Esophagus muscularis mucosa (tissue), 4 donors: ENCODE data around the gene NRP1. TPM values are rescaled to one million over a fixed set of nuclear protein-coding genes. Genes with fewer than 3 reads are reported as not detected.

Experiments
- DNase-seq: peaks from one replicate; pipeline ENCODE4 v3.0.0-alpha.2; 2017; ENCODE audit errors: extremely low spot score
- H3K27ac ChIP-seq, 4 donors: fragments of 200-600 bp; sonication (generic); replicated peaks in 1 of 4; 1 replicate in 3 of 4; 2 replicates in 1 of 4; pipeline ENCODE4 v1.5.1; 2016 to 2019; ENCODE audit warnings: mild to moderate bottlenecking in 1 of 4
- H3K27me3 ChIP-seq, 4 donors: fragments of 200-600 bp; sonication (generic); one replicate each; pipeline versions ENCODE4 v1.5.1 to v1.6.0; 2016 to 2019
- H3K36me3 ChIP-seq, 4 donors: fragments of 200-600 bp; sonication (generic); one replicate each; pipeline ENCODE4 v1.5.1; 2016 to 2019
- H3K4me1 ChIP-seq, 4 donors: fragments of 200-600 bp; sonication (generic); one replicate each; pipeline ENCODE4 v1.5.1; 2016 to 2019
- H3K4me3 ChIP-seq, 4 donors: fragments of 200-600 bp; sonication (generic); 1 replicate in 2 of 4; 2 replicates in 2 of 4; pipeline ENCODE4 v1.5.1; 2016 to 2019; ENCODE audit warnings: mild to moderate bottlenecking in 4 of 4, moderate library complexity in 1 of 4
- H3K9me3 ChIP-seq, 4 donors: fragments of 200-600 bp; sonication (generic); 1 replicate in 3 of 4; 2 replicates in 1 of 4; pipeline ENCODE4 v1.5.1; 2016 to 2019
- CTCF ChIP-seq, 3 experiments: fragments of 200-600 bp in 2 of 3; fragments of 450-650 bp in 1 of 3; sonication (generic) in 2 of 3; IDR thresholded peaks; one replicate each; pipeline ENCODE4 v1.5.1; 2017 to 2019; ENCODE audit warnings: antibody characterized with exemption in 3 of 3, mild to moderate bottlenecking in 2 of 3, moderate library complexity in 1 of 3
- EP300 ChIP-seq: sonication (generic); formaldehyde crosslinking; IDR thresholded peaks from one replicate; pipeline ENCODE4 v1.6.1; 2017; ENCODE audit warnings: antibody characterized with exemption
- POLR2A ChIP-seq: fragments of 450-650 bp; IDR thresholded peaks from one replicate; pipeline ENCODE4 v1.6.1; 2017; ENCODE audit warnings: antibody characterized with exemption, moderate library complexity, mild to moderate bottlenecking, low read depth
- POLR2AphosphoS5 ChIP-seq, 2 donors: sonication (generic); formaldehyde crosslinking; IDR thresholded peaks; one replicate each; pipeline ENCODE4 v1.6.1; 2017; ENCODE audit warnings: antibody characterized with exemption in 2 of 2
- WGBS: methylation state at CpG from one replicate; pipeline ENCODE4 v1.1.5; 2018; 5-methylcytosine and 5-hydroxymethylcytosine counted together
- intact Hi-C: fragments of 100-400 bp; cut with DNase I; formaldehyde crosslinking; loops from one replicate; pipeline ENCODE4 v1.15.1; 2023
- total RNA-seq, 4 donors: library from RNA; depleted of rRNA; stranded (reverse); fragments of >200 nt; gene quantifications; one replicate each; pipeline versions ENCODE4 v1.1.0 to v1.2.1, GENCODE V29; 2016

NRP1 gene
- total RNA-seq, 4 donors from 2014 or later, result 36.5 to 64.4 (median 54.1) TPM

DNA sequence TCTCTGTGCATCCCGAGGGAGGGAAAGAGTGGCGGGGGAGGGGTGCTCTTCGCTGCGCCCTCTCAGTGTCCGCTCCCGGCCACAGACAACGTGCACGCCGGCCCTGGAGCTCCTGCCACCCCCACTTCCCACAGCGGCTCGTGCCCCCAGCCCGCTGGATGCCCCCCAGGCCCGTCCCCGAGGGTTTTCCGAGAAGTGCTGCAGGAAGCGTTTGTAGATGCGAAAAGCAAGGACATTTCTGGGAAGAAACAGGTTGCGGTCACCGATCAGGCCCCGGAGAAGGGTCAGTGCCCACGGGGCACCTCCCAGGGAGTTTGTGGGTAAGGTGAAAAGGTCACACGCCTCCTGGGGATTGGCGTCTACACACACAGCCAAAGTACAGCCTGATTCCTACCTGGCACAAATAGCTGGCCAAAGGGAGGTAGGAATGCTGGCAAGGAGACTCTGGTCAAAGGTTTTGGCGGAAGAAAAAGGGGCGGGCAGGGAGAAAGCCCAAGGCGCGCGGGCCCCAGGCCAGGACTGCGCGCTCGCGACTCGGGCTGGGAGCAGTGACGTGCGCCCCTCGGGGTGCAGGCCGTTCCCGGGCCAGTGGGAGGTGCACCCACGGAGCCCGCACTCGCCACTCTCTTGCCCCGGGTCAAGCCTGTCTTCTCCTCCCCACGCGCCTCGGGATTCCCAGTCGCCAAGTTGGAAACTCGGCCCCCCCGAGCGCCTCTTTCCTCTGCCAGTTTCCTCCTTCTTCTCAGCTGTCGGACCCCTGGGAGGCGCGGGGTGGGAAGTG, 1.5 kb upstream of the NRP1 start:
- peak overlapping the region; percentile 90 to 95 (median 92) for H3K27ac ChIP-seq
- 0% methylated on average over 19 of the region's 52 CpGs for WGBS
- intact Hi-C loops, result loop anchor here (5.0 kb wide), 1 partner anchor 171 kb away; no protein-coding TSS in a partner anchor
- no peak for TF ChIP-seq EP300
- TF ChIP-seq CTCF (IDR thresholded peaks at IDR 0.05), result peak in 1 of 3 experiments; percentile 2
- peak; percentile 35 to 75 for TF ChIP-seq POLR2AphosphoS5 (IDR thresholded peaks at IDR 0.05)
- peak; percentile 7 for TF ChIP-seq POLR2A
- H3K36me3 ChIP-seq, result no peaks in the 10 kb centered on the region
- H3K4me1 ChIP-seq, result peaks cover 18 to 54% (median 39%) of the 10 kb centered on the region in 4 donors
- no peak for DNase-seq
- H3K27me3 ChIP-seq, result no peaks in the 10 kb centered on the region
- no peaks in the 10 kb centered on the region for H3K9me3 ChIP-seq
- peak overlapping the region; percentile 74 to 95 (median 84) for H3K4me3 ChIP-seq

- no peak for DNase-seq
- Histone ChIP-seq H3K27ac (peak overlapping the region; percentile 90 to 95 (median 92)), H3K27me3 (no peaks in the 10 kb centered on the region), H3K9me3 (no peaks in the 10 kb centered on the region), H3K36me3 (no peaks in the 10 kb centered on the region), H3K4me1 (peaks cover 14 to 54% (median 39%) of the 10 kb centered on the region in 4 donors), H3K4me3 (peak overlapping the region; percentile 74 to 95 (median 84))
- TF ChIP-seq EP300 (no peak), POLR2AphosphoS5 (IDR thresholded peaks at IDR 0.05) (no peak), CTCF (IDR thresholded peaks at IDR 0.05) (no peak), POLR2A (no peak)
- no CpG with 5 or more reads among the region's 21 CpGs for WGBS
- intact Hi-C loops, result loop anchor here (5.0 kb wide), 1 partner anchor 172 kb away; no protein-coding TSS in a partner anchor
Measured at GRCh38 chr10:33335551-33335800, 1.0 kb upstream of the NRP1 start.

GRCh38 chr10:33334805-33335550, 511 bp upstream of the NRP1 start:
- 0% methylated on average over 20 of the region's 68 CpGs for WGBS
- Histone ChIP-seq H3K9me3 (no peaks in the 10 kb centered on the region), H3K27ac (peak overlapping the region; percentile 90 to 95 (median 92)), H3K27me3 (no peaks in the 10 kb centered on the region), H3K4me3 (peak overlapping the region; percentile 74 to 95 (median 84)), H3K4me1 (peaks cover 16 to 59% (median 44%) of the 10 kb centered on the region in 4 donors), H3K36me3 (peaks cover 0 to 3% (median under 1%) of the 10 kb centered on the region in 4 donors)
- no peak for DNase-seq
- intact Hi-C loops, result loop anchor here (5.0 kb wide), 3 partner anchors 157 to 1302 kb away; no protein-coding TSS in a partner anchor
- TF ChIP-seq CTCF (IDR thresholded peaks at IDR 0.05) (peak; percentile 63 to 72 (median 67)), POLR2AphosphoS5 (IDR thresholded peaks at IDR 0.05) (peak; percentile 31 to 49), POLR2A (no peak)

DNA sequence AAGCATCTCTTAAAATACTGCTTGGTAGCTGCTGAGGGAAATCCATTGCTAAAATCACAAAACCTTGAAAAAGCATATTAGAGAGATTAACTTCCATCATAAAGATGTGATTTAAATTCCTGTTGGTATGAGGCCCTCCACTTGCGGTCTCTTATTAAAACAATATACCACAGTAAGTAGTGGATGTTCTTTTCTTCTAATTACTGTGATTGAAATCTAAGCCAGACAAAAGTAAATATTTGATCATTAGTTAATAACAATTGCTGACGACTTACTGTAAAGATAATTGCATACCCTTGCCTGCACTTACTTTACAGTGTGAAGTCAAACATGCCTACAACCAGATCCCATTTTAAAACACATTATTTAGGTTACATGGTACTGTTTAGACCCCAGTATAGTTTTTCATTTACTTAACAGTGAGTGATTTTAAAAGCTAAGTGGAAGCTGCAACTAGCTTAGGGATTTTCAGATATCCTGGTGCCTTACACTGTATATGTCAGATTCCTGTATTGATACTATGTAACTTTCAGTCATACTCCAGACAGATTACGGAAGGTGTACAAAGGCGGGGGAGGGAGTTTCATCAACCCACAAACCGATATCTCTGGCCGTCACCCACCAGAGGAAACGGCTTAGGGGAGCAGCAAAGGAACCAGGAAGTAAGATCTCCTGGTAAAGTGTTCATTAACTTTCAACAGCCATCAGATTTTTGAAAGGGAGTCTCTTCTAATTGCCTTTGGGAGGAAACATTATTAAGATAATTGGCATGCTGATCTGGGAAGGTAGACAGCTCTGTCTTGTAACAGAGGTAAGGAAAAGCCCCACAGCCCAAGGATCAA, 986 bp downstream of the NRP1 start:
- Histone ChIP-seq H3K4me3 (peak overlapping the region; percentile 74 to 95 (median 84)), H3K27ac (peak overlapping the region; percentile 90 to 95 (median 92)), H3K4me1 (peaks cover 22 to 70% (median 56%) of the 10 kb centered on the region in 4 donors), H3K36me3 (peaks cover 0 to 17% (median 8%) of the 10 kb centered on the region in 4 donors), H3K27me3 (no peaks in the 10 kb centered on the region), H3K9me3 (no peaks in the 10 kb centered on the region)
- intact Hi-C loops, result loop anchor here (2.0 to 5.0 kb wide), 3 partner anchors 141 to 1304 kb away; no protein-coding TSS in a partner anchor
- no peak for TF ChIP-seq CTCF (IDR thresholded peaks at IDR 0.05)
- TF ChIP-seq POLR2AphosphoS5 (IDR thresholded peaks at IDR 0.05), result no peak
- TF ChIP-seq POLR2A, result no peak
- no peak for TF ChIP-seq EP300
- no peak for DNase-seq
- 4% methylated on average over 7 of the region's 7 CpGs for WGBS
